ENCODE measurements around the gene FBRS.
"Not testable (repeated sequence)": the region's sequence is repeated elsewhere in the genome, so short reads cannot be mapped to it uniquely, and the experiment has no call there.

The FBRS gene

GRCh38 chr16:30700491-30700890 is 42.3 kb downstream of the FBRS start:
- no peak for DNase-seq

GRCh38 chr16:30700971-30701370 is 42.7 kb downstream of the FBRS start:
- no peak for DNase-seq

- not testable (repeated sequence) for DNase-seq
Measured at GRCh38 chr16:30703071-30703470, 44.8 kb downstream of the FBRS start.

- no peak for DNase-seq
Measured at GRCh38 chr16:30703971-30704370, 45.7 kb downstream of the FBRS start.

GRCh38 chr16:30706046-30706445 is 47.8 kb downstream of the FBRS start:
- no peak for DNase-seq

- no peak for DNase-seq
Measured at GRCh38 chr16:30710971-30711370, 52.7 kb downstream of the FBRS start.

GRCh38 chr16:30711712-30712111 is 53.5 kb downstream of the FBRS start:
- DNase-seq, result no peak

- DNase-seq, result peak; percentile 33
Measured at GRCh38 chr16:30715750-30716445, 57.7 kb downstream of the FBRS start.

- DNase-seq, result no peak
Measured at GRCh38 chr16:30720086-30720485, 61.9 kb downstream of the FBRS start.
